ENCODE data around the gene GMPR2. TPM values are rescaled to one million over a fixed set of nuclear protein-coding genes. Genes with fewer than 3 reads are reported as not detected.
A peak's percentile ranks its signal among the peaks of the same experiment; 100 is the strongest.

GMPR2 gene
- total and polyA plus RNA-seq, 2 of the 13 experiments (the other 11 are each of a cell fraction or from before 2014, with no cell fraction given): 210 to 273 TPM

GRCh38 chr14:24212924-24213865 is 19.5 kb upstream of the GMPR2 start, which contains the start of gene CHMP4A (continued):
- peak; percentile 82 for TF ChIP-seq ZNF503 (CRISPR knock-in tag; IDR thresholded peaks at IDR 0.05)
- TF ChIP-seq FOXK2 (IDR thresholded peaks at IDR 0.05): peak; percentile 86
- TF ChIP-seq ZNF224 (CRISPR knock-in tag; IDR thresholded peaks at IDR 0.05): peak; percentile 93
- TF ChIP-seq AFF4 (CRISPR knock-in tag; IDR thresholded peaks at IDR 0.05): peak; percentile 84
- TF ChIP-seq RAD51 (IDR thresholded peaks at IDR 0.05; ENCODE audit: borderline replicate concordance): peak; percentile 100
- TF ChIP-seq ZFP41 (CRISPR knock-in tag; IDR thresholded peaks at IDR 0.05; ENCODE audit: borderline replicate concordance): peak; percentile 94
- no peak for TF ChIP-seq NBN (conservative IDR thresholded peaks at IDR 0.05)
- peak; percentile 99 for TF ChIP-seq MTA1 (CRISPR knock-in tag; IDR thresholded peaks at IDR 0.05; ENCODE audit: borderline replicate concordance)
- TF ChIP-seq KLF6 (CRISPR knock-in tag; IDR thresholded peaks at IDR 0.05): peak; percentile 99
- peak; percentile 64; the same call in 1 of the 2 replicates for TF ChIP-seq STAT5B (CRISPR knock-in tag; IDR thresholded peaks at IDR 0.05)
- peak; percentile 94 for TF ChIP-seq IRF9 (CRISPR knock-in tag; IDR thresholded peaks at IDR 0.05; ENCODE audit: borderline replicate concordance)
- no peak for TF ChIP-seq ZNF703 (CRISPR knock-in tag; IDR thresholded peaks at IDR 0.05; ENCODE audit: borderline replicate concordance)
- TF ChIP-seq ZNF564 (CRISPR knock-in tag; IDR thresholded peaks at IDR 0.05): no peak
- no peak; the same call in 1 of the 2 replicates for TF ChIP-seq MYNN (CRISPR knock-in tag; IDR thresholded peaks at IDR 0.05; ENCODE audit: low read depth)
- TF ChIP-seq ZNF225 (CRISPR knock-in tag; IDR thresholded peaks at IDR 0.05): peak; percentile 99; the same call in 1 of the 2 replicates
- no peak for TF ChIP-seq GABPA (IDR thresholded peaks at IDR 0.05; ENCODE audit: low read depth, low read length)
- TF ChIP-seq GABPA (CRISPR knock-in tag; IDR thresholded peaks at IDR 0.05; ENCODE audit: low read depth): no peak
- no peak for TF ChIP-seq PCBP2 (optimal IDR thresholded peaks at IDR 0.05; ENCODE audit: low read depth, low read length, poor library complexity, severe bottlenecking)
- peak; percentile 44; the same call in 1 of the 2 replicates for TF ChIP-seq XBP1 (CRISPR knock-in tag; IDR thresholded peaks at IDR 0.05)
- TF ChIP-seq RBFOX2 (IDR thresholded peaks at IDR 0.05; ENCODE audit: low read depth, low read length): peak; percentile 100
- no peak for TF ChIP-seq MAX (IDR thresholded peaks at IDR 0.05)
- no peak for TF ChIP-seq SOX6 (IDR thresholded peaks at IDR 0.05)
- TF ChIP-seq SOX6 (CRISPR knock-in tag; IDR thresholded peaks at IDR 0.05): peak; percentile 83
- TF ChIP-seq NFKBIZ (CRISPR knock-in tag; IDR thresholded peaks at IDR 0.05): peak; percentile 80; the same call in 1 of the 2 replicates
- TF ChIP-seq CBX5 (CRISPR knock-in tag; IDR thresholded peaks at IDR 0.05; ENCODE audit: borderline replicate concordance): peak; percentile 91; the same call in 1 of the 2 replicates
